Vagina (tissue), 2 donors: ENCODE data around the gene DPYSL5. TPM values are rescaled to one million over a fixed set of nuclear protein-coding genes. Genes with fewer than 3 reads are reported as not detected.

Source experiments
- DNase-seq, 2 donors: peaks; one replicate each; pipeline ENCODE4 v3.0.0-alpha.2; 2017; ENCODE audit errors: extremely low spot score in 2 of 2
- H3K27ac ChIP-seq: fragments of 200-600 bp; sonication (generic); one replicate; pipeline ENCODE4 v1.5.1; 2019
- H3K27me3 ChIP-seq: fragments of 200-600 bp; sonication (generic); one replicate; pipeline ENCODE4 v1.5.1; 2019
- H3K36me3 ChIP-seq, 2 donors: fragments of 200-600 bp; sonication (generic); one replicate each; pipeline ENCODE4 v1.5.1; 2017 to 2019
- H3K4me1 ChIP-seq: fragments of 200-600 bp; sonication (generic); one replicate; pipeline ENCODE4 v1.5.1; 2019
- H3K4me3 ChIP-seq, 2 donors: fragments of 200-600 bp; sonication (generic); 1 replicate in 1 of 2; 2 replicates in 1 of 2; pipeline ENCODE4 v1.5.1; 2016 to 2019
- H3K9me3 ChIP-seq: fragments of 200-600 bp; sonication (generic); one replicate; pipeline ENCODE4 v1.5.1; 2019
- CTCF ChIP-seq, 3 experiments: fragments of 450-650 bp in 2 of 3; fragments of 200-600 bp in 1 of 3; sonication (generic) in 1 of 3; IDR thresholded peaks; one replicate each; pipeline ENCODE4 v1.5.1; 2017 to 2019; ENCODE audit warnings: antibody characterized with exemption in 3 of 3, mild to moderate bottlenecking in 2 of 3, moderate library complexity in 2 of 3
- POLR2A ChIP-seq, 2 donors: fragments of 450-650 bp; IDR thresholded peaks; one replicate each; pipeline ENCODE4 v1.6.1; 2017; ENCODE audit warnings: antibody characterized with exemption in 2 of 2, mild to moderate bottlenecking in 2 of 2, moderate library complexity in 2 of 2
- POLR2AphosphoS5 ChIP-seq, 2 donors: sonication (generic); formaldehyde crosslinking; IDR thresholded peaks; one replicate each; pipeline ENCODE4 v1.9.0; 2017; ENCODE audit warnings: antibody characterized with exemption in 2 of 2, mild to moderate bottlenecking in 2 of 2, low read depth in 1 of 2; ENCODE audit not compliant: insufficient read depth in 1 of 2
- intact Hi-C: fragments of 100-400 bp; cut with DNase I; formaldehyde crosslinking; loops from one replicate; pipeline ENCODE4 v1.15.1; 2023
- total RNA-seq: library from RNA; depleted of rRNA; stranded (reverse); fragments of >200 nt; gene quantifications from one replicate; pipeline ENCODE4 v1.2.3, GENCODE V29; 2016

Gene DPYSL5
- total RNA-seq, 1 donor from 2014 or later: 0.74 TPM

- Histone ChIP-seq H3K9me3 (no peaks in the 10 kb centered on the region), H3K27ac (no peak overlapping the region), H3K4me1 (no peaks in the 10 kb centered on the region), H3K4me3 (no peak overlapping the region), H3K36me3 (no peaks in the 10 kb centered on the region), H3K27me3 (no peaks in the 10 kb centered on the region)
- intact Hi-C loops: no loop called here
- no peak for TF ChIP-seq POLR2A (IDR thresholded peaks at IDR 0.05)
- TF ChIP-seq CTCF (IDR thresholded peaks at IDR 0.05): no peak
- TF ChIP-seq POLR2AphosphoS5 (IDR thresholded peaks at IDR 0.05; ENCODE audit: insufficient read depth in 1 of 2, low read depth in 1 of 2): no peak
- DNase-seq: no peak
Observed at GRCh38 chr2:26875065-26875634, 27.2 kb downstream of the DPYSL5 start.

GRCh38 chr2:26875808-26876207 lies 27.9 kb downstream of the DPYSL5 start:
- Histone ChIP-seq H3K4me1 (no peaks in the 10 kb centered on the region), H3K27me3 (no peaks in the 10 kb centered on the region), H3K9me3 (no peaks in the 10 kb centered on the region), H3K36me3 (no peaks in the 10 kb centered on the region), H3K27ac (no peak overlapping the region), H3K4me3 (no peak overlapping the region)
- intact Hi-C loops: no loop called here
- TF ChIP-seq POLR2A (IDR thresholded peaks at IDR 0.05): no peak
- no peak for TF ChIP-seq CTCF (IDR thresholded peaks at IDR 0.05)
- TF ChIP-seq POLR2AphosphoS5 (IDR thresholded peaks at IDR 0.05; ENCODE audit: insufficient read depth in 1 of 2, low read depth in 1 of 2): no peak
- DNase-seq: no peak

GRCh38 chr2:26876260-26876659 lies 28.3 kb downstream of the DPYSL5 start:
- Histone ChIP-seq H3K36me3 (no peaks in the 10 kb centered on the region), H3K4me1 (no peaks in the 10 kb centered on the region), H3K27ac (no peak overlapping the region), H3K9me3 (no peaks in the 10 kb centered on the region), H3K4me3 (no peak overlapping the region), H3K27me3 (no peaks in the 10 kb centered on the region)
- no peak for DNase-seq
- no peak for TF ChIP-seq CTCF (IDR thresholded peaks at IDR 0.05)
- TF ChIP-seq POLR2A (IDR thresholded peaks at IDR 0.05): no peak
- intact Hi-C loops: no loop called here

GRCh38 chr2:26877276-26877675 lies 29.3 kb downstream of the DPYSL5 start:
- no peak for TF ChIP-seq POLR2AphosphoS5 (IDR thresholded peaks at IDR 0.05; ENCODE audit: insufficient read depth in 1 of 2, low read depth in 1 of 2)
- no peak for TF ChIP-seq POLR2A (IDR thresholded peaks at IDR 0.05)
- no peak for TF ChIP-seq CTCF (IDR thresholded peaks at IDR 0.05)
- intact Hi-C loops: no loop called here
- H3K9me3 ChIP-seq: no peaks in the 10 kb centered on the region

GRCh38 chr2:26880161-26880560 lies 32.2 kb downstream of the DPYSL5 start:
- Histone ChIP-seq H3K27ac (no peak overlapping the region), H3K9me3 (no peaks in the 10 kb centered on the region), H3K36me3 (no peaks in the 10 kb centered on the region), H3K4me1 (no peaks in the 10 kb centered on the region), H3K27me3 (no peaks in the 10 kb centered on the region), H3K4me3 (no peak overlapping the region)
- intact Hi-C loops: no loop called here
- TF ChIP-seq POLR2A (IDR thresholded peaks at IDR 0.05) (no peak), CTCF (IDR thresholded peaks at IDR 0.05) (no peak), POLR2AphosphoS5 (IDR thresholded peaks at IDR 0.05; ENCODE audit: insufficient read depth in 1 of 2, low read depth in 1 of 2) (no peak)
- DNase-seq: no peak

More at GRCh38 chr2:26877276-26877675, 29.3 kb downstream of the DPYSL5 start:
- no peak for DNase-seq
- H3K27me3 ChIP-seq: no peaks in the 10 kb centered on the region
- H3K4me1 ChIP-seq: no peaks in the 10 kb centered on the region
- no peak overlapping the region for H3K27ac ChIP-seq
- H3K36me3 ChIP-seq: no peaks in the 10 kb centered on the region
- H3K4me3 ChIP-seq: no peak overlapping the region
